HEK293T (cell line): ENCODE measurements around the gene PDE4B.

Source experiments
- ARNT ChIP-seq: fragments of 450-650 bp; IDR thresholded peaks from 2 replicates; pipeline ENCODE4 v1.6.1; 2017; ENCODE audit warnings: mild to moderate bottlenecking
- BHLHE40 ChIP-seq: fragments of 450-650 bp; IDR thresholded peaks from 2 replicates; pipeline ENCODE4 v1.6.1; 2016; ENCODE audit warnings: mild to moderate bottlenecking, moderate library complexity, borderline replicate concordance
- CTBP1 ChIP-seq: fragments of 450-650 bp; IDR thresholded peaks from 2 replicates; pipeline ENCODE4 v1.6.1; 2016; ENCODE audit warnings: borderline replicate concordance
- ELF4 ChIP-seq: fragments of 450-650 bp; IDR thresholded peaks from 2 replicates; pipeline ENCODE4 v1.6.1; 2017; ENCODE audit warnings: antibody characterized with exemption
- FOXA1 ChIP-seq: fragments of 450-650 bp; IDR thresholded peaks from 2 replicates; pipeline ENCODE4 v1.6.1; 2016; ENCODE audit warnings: mild to moderate bottlenecking
- FOXK2 ChIP-seq: fragments of 450-650 bp; IDR thresholded peaks from 2 replicates; pipeline ENCODE4 v1.6.1; 2016; ENCODE audit warnings: mild to moderate bottlenecking
- FOXM1 ChIP-seq: fragments of 450-650 bp; IDR thresholded peaks from 2 replicates; pipeline ENCODE4 v1.6.1; 2017; ENCODE audit warnings: mild to moderate bottlenecking, borderline replicate concordance
- HDGF ChIP-seq: fragments of 450-650 bp; IDR thresholded peaks from 2 replicates; pipeline ENCODE4 v1.6.1; 2017; ENCODE audit warnings: antibody characterized with exemption, borderline replicate concordance
- LEF1 ChIP-seq: fragments of 450-650 bp; IDR thresholded peaks from 2 replicates; pipeline ENCODE4 v1.6.1; 2017; ENCODE audit warnings: mild to moderate bottlenecking, borderline replicate concordance
- SP1 ChIP-seq: fragments of 450-650 bp; IDR thresholded peaks from 2 replicates; pipeline ENCODE4 v1.6.1; 2017
- SUZ12 ChIP-seq: fragments of 450-650 bp; IDR thresholded peaks from 2 replicates; pipeline ENCODE4 v1.6.1; 2016; ENCODE audit warnings: mild to moderate bottlenecking
- TARDBP ChIP-seq: fragments of 450-650 bp; IDR thresholded peaks from 2 replicates; pipeline ENCODE4 v1.6.1; 2016
- ZNF384 ChIP-seq: fragments of 450-650 bp; IDR thresholded peaks from 2 replicates; pipeline ENCODE4 v1.6.1; 2016
- TF ChIP-seq, protein P1 (sequence below): fragments of 450-650 bp; IDR thresholded peaks from 2 replicates; pipeline ENCODE4 v1.6.1; 2016

DNA sequence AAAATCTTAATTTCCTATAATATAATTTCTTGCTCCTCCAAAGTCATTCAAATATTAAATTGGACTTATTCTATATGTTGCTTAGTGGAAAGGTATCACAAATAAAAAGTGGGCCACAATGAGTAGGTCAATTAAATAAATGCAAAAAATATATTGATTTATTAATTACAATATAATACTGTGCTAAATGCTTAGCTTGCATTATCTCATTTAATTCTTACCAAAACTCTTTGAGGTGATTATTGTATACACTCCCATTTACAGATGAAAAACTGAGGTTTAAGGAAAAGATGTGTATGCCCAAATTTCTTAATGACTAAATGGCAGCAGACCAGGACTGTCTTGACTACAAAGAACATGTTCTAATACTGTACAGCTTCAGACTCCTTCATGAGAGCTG is 415.9 kb downstream of the PDE4B start:
- TF ChIP-seq BHLHE40 (no peak), SUZ12 (no peak), LEF1 (no peak), FOXA1 (no peak), ARNT (no peak), ELF4 (no peak), SP1 (no peak), CTBP1 (no peak), TARDBP (no peak), FOXM1 (no peak), ZNF384 (no peak), FOXK2 (no peak), HDGF (no peak)
- TF ChIP-seq, protein P1, sequence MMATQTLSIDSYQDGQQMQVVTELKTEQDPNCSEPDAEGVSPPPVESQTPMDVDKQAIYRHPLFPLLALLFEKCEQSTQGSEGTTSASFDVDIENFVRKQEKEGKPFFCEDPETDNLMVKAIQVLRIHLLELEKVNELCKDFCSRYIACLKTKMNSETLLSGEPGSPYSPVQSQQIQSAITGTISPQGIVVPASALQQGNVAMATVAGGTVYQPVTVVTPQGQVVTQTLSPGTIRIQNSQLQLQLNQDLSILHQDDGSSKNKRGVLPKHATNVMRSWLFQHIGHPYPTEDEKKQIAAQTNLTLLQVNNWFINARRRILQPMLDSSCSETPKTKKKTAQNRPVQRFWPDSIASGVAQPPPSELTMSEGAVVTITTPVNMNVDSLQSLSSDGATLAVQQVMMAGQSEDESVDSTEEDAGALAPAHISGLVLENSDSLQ: no peak
